Measurements from ENCODE around the gene AGTPBP1. TPM values are rescaled to one million over a fixed set of nuclear protein-coding genes. Genes with fewer than 3 reads are reported as not detected.

Gene AGTPBP1
- total RNA-seq, 3 donors from 2014 or later (not counting 1 experiment from before 2014, with no cell fraction given) = 140 to 150 (median 140) TPM

GRCh38 chr9:85522459-85523092 lies 219.2 kb downstream of the AGTPBP1 start:
- Mint-ChIP-seq H3K27ac (peak overlapping the region in 1 of 2 donors; percentile 48), H3K4me3 (peak overlapping the region; percentile 89), H3K4me1 (peaks cover 39% of the 10 kb centered on the region in 2 donors), H3K36me3 (no peaks in the 10 kb centered on the region), H3K27me3 (ENCODE audit: low read depth in 2 of 2) (peaks cover 39 to 50% of the 10 kb centered on the region in 2 donors), H3K9me3 (no peaks in the 10 kb centered on the region)
- intact Hi-C loops (cut with micrococcal nuclease) = no loop called here
- ATAC-seq = peak; percentile 64 to 84 (median 75)
- TF ChIP-seq CTCF (IDR thresholded peaks at IDR 0.05) = no peak
- Histone ChIP-seq H3K27me3 (ENCODE audit: control insufficient read depth, insufficient read depth, low read length) (peaks cover 10% of the 10 kb centered on the region), H3K27ac (ENCODE audit: low read length) (no peak overlapping the region), H3K36me3 (ENCODE audit: control insufficient read depth, insufficient read depth, low read length) (no peaks in the 10 kb centered on the region), H3K4me3 (ENCODE audit: low read length) (peak overlapping the region; percentile 9), H3K4me1 (ENCODE audit: control insufficient read depth, insufficient read depth, low read length) (peaks cover 21% of the 10 kb centered on the region), H3K9me3 (ENCODE audit: control insufficient read depth, insufficient read depth, low read length) (no peaks in the 10 kb centered on the region)
- DNase-seq = peak; percentile 13 to 20
- WGBS (ENCODE audit: insufficient coverage) = under 1% methylated on average over 45 of the region's 55 CpGs

DNA sequence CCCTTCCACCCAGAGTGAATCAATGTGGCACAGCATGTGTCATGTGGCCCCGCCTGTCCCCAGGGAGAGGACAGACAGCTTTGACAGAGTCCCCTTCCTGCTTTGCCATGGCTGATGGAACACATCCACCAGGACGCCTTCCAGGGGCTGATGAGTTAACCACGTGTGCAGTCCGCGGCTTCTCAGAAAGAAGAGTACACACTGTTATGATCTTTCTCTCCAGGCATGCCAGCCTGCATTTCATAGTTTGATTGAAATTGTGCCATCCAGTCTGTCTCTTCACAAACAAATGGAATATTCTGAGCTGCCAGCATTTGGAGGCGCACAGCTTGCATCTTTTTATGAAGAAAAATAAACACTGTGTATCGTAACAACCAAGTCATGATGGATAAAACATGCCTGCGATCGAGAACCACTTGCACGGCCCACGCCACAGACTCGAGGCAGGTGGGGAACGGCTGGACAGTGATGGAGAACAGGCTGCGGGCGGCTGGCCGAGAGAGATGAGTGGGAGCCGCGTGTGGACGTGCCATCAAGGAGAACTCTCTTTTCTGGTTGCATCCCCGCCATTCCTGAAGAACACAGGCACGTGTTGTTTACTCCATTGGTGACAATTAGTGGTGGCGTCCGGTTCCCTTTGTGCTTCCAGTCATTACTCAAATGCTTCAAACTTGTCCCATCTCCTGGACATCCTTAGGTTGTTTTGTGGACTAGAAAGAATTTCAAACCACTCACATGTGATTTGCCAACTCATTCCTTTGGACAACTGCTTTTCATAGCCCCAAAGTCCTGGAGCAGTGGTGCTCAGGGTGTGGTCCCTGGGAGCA lies 220.2 kb downstream of the AGTPBP1 start:
- ATAC-seq (no peak), DNase-seq (no peak)
- 94% methylated on average over 23 of the region's 23 CpGs for WGBS (ENCODE audit: insufficient coverage)
- Histone ChIP-seq H3K27ac (ENCODE audit: low read length) (no peak overlapping the region), H3K4me3 (ENCODE audit: low read length) (no peak overlapping the region), H3K27me3 (ENCODE audit: control insufficient read depth, insufficient read depth, low read length) (peaks cover 10% of the 10 kb centered on the region), H3K36me3 (ENCODE audit: control insufficient read depth, insufficient read depth, low read length) (no peaks in the 10 kb centered on the region), H3K9me3 (ENCODE audit: control insufficient read depth, insufficient read depth, low read length) (no peaks in the 10 kb centered on the region), H3K4me1 (ENCODE audit: control insufficient read depth, insufficient read depth, low read length) (peaks cover 21% of the 10 kb centered on the region)
- Mint-ChIP-seq H3K4me1 (peaks cover 39% of the 10 kb centered on the region in 2 donors), H3K4me3 (peak overlapping the region; percentile 89), H3K9me3 (no peaks in the 10 kb centered on the region), H3K27ac (no peak overlapping the region), H3K36me3 (no peaks in the 10 kb centered on the region), H3K27me3 (ENCODE audit: low read depth in 2 of 2) (peaks cover 46 to 50% of the 10 kb centered on the region in 2 donors)
- TF ChIP-seq CTCF (IDR thresholded peaks at IDR 0.05) = no peak
- intact Hi-C loops (cut with micrococcal nuclease) = no loop called here

DNA sequence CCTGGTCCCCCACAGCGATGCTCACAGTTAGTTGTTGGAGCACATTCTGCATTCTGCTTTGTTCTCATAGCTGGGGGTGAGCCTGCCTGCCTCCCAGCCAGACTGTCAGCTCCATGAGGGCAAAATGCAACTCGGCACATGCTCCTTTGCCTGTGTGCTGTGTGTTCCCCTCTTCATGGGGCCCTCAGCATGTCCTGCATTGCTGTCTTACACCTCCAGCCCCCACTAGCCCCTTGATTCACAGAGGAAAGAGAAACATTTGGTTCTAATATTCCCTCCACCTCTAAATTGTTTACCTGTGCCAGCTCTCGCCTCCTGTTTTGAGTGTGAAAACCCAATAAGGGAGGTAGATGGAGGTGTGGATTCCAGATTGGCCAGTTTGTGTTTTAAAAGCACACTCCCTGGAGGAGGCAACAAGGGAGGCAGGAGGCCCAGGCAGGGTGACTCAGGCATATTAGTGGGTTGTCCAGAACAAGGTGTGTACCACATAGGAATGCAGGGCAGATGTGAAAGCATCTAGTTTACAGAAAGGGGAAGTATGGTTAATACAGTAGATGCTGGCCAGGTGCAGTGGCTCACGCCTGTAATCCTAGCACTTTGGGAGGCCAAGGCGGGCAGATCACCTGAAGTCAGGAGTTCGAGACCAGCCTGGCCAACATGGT lies 224.6 kb downstream of the AGTPBP1 start:
- Mint-ChIP-seq H3K9me3 (no peaks in the 10 kb centered on the region), H3K4me1 (peaks cover 2 to 8% of the 10 kb centered on the region in 2 donors)
- WGBS (ENCODE audit: insufficient coverage) = 82% methylated on average over 6 of the region's 6 CpGs

More for the DNA sequence above, 224.6 kb downstream of the AGTPBP1 start:
- Histone ChIP-seq H3K36me3 (ENCODE audit: control insufficient read depth, insufficient read depth, low read length) (no peaks in the 10 kb centered on the region), H3K27ac (ENCODE audit: low read length) (no peak overlapping the region), H3K9me3 (ENCODE audit: control insufficient read depth, insufficient read depth, low read length) (no peaks in the 10 kb centered on the region), H3K4me3 (ENCODE audit: low read length) (no peak overlapping the region), H3K4me1 (ENCODE audit: control insufficient read depth, insufficient read depth, low read length) (peaks cover 3% of the 10 kb centered on the region), H3K27me3 (ENCODE audit: control insufficient read depth, insufficient read depth, low read length) (peaks cover 3% of the 10 kb centered on the region)
- Mint-ChIP-seq H3K27me3 (ENCODE audit: low read depth in 2 of 2) (peaks cover 27 to 28% of the 10 kb centered on the region in 2 donors), H3K36me3 (no peaks in the 10 kb centered on the region), H3K4me3 (no peak overlapping the region), H3K27ac (no peak overlapping the region)
- ATAC-seq (no peak), DNase-seq (no peak)
- intact Hi-C loops (cut with micrococcal nuclease) = no loop called here
- TF ChIP-seq CTCF (IDR thresholded peaks at IDR 0.05) = no peak

Measured in natural killer cell (primary cell).